Astrocyte (in vitro differentiated cells and primary cell): ENCODE results near the gene RAB36. TPM values are rescaled to one million over a fixed set of nuclear protein-coding genes. Genes with fewer than 3 reads are reported as not detected.

Experiments used
- DNase-seq: peaks from one replicate; pipeline ENCODE4 v3.0.0-alpha.2; 2010; ENCODE audit warnings: low read depth
- FAIRE-seq: peaks from 2 replicates; lab custom pipeline; 2011; peaks lifted over from hg19 to GRCh38; lab: Jason Lieb, UNC
- H2AFZ ChIP-seq: 2 replicates; pipeline ENCODE4 v1.6.0; 2012; ENCODE audit warnings: low read depth, low read length, inconsistent platforms
- H3K27ac ChIP-seq: 2 replicates; pipeline ENCODE4 v1.5.1; 2011; ENCODE audit warnings: low read depth, low read length, inconsistent platforms
- H3K27me3 ChIP-seq: 2 replicates; pipeline ENCODE4 v1.6.0; 2011; ENCODE audit warnings: low read length, inconsistent platforms; ENCODE audit not compliant: insufficient read depth
- H3K36me3 ChIP-seq: 2 replicates; pipeline ENCODE4 v1.5.1; 2011; ENCODE audit warnings: low read length, inconsistent platforms; ENCODE audit not compliant: insufficient read depth
- H3K4me1 ChIP-seq: 2 replicates; pipeline ENCODE4 v1.5.1; 2011; ENCODE audit warnings: low read length, inconsistent platforms; ENCODE audit not compliant: insufficient read depth
- H3K4me2 ChIP-seq: 2 replicates; pipeline ENCODE4 v1.6.0; 2012; ENCODE audit warnings: low read length, inconsistent platforms
- H3K4me3 ChIP-seq: 2 replicates; pipeline ENCODE4 v1.5.1; 2011; ENCODE audit warnings: low read depth, mild to moderate bottlenecking, low read length, inconsistent platforms; ENCODE audit not compliant: insufficient read depth
- H3K79me2 ChIP-seq: 2 replicates; pipeline ENCODE4 v1.6.0; 2012; ENCODE audit warnings: mild to moderate bottlenecking, low read length, inconsistent platforms; ENCODE audit not compliant: insufficient read depth
- H3K9ac ChIP-seq: 2 replicates; pipeline ENCODE4 v1.6.0; 2012; ENCODE audit warnings: mild to moderate bottlenecking, low read length, inconsistent platforms
- H3K9me3 ChIP-seq: 2 replicates; pipeline ENCODE4 v1.5.1; 2012; ENCODE audit warnings: low read depth, mild to moderate bottlenecking, low read length, inconsistent platforms; ENCODE audit not compliant: insufficient read depth
- H4K20me1 ChIP-seq: 2 replicates; pipeline ENCODE4 v1.6.0; 2012; ENCODE audit warnings: low read length, inconsistent platforms; ENCODE audit not compliant: insufficient read depth
- H3K27ac Mint-ChIP-seq: one replicate; pipeline ENCODE4 v1.8.0; 2021; ENCODE audit warnings: mild to moderate bottlenecking, mixed read lengths; ENCODE audit not compliant: unreplicated experiment
- H3K27me3 Mint-ChIP-seq: one replicate; pipeline ENCODE4 v1.8.0; 2021; ENCODE audit warnings: low read depth, mixed read lengths; ENCODE audit not compliant: unreplicated experiment
- H3K36me3 Mint-ChIP-seq: one replicate; pipeline ENCODE4 v1.8.0; 2021; ENCODE audit warnings: low read depth, mixed read lengths; ENCODE audit not compliant: unreplicated experiment
- H3K4me1 Mint-ChIP-seq: one replicate; pipeline ENCODE4 v1.8.0; 2021; ENCODE audit warnings: low read depth, mixed read lengths; ENCODE audit not compliant: unreplicated experiment
- H3K4me3 Mint-ChIP-seq: one replicate; pipeline ENCODE4 v1.8.0; 2021; ENCODE audit warnings: mild to moderate bottlenecking, moderate library complexity, mixed read lengths; ENCODE audit not compliant: unreplicated experiment
- H3K9me3 Mint-ChIP-seq: one replicate; pipeline ENCODE4 v1.8.0; 2021; ENCODE audit warnings: mild to moderate bottlenecking, mixed read lengths; ENCODE audit not compliant: unreplicated experiment
- EZH2 ChIP-seq: IDR thresholded peaks from 2 replicates; pipeline ENCODE4 v1.6.1; 2012; ENCODE audit warnings: mild to moderate bottlenecking, low read length, inconsistent platforms; ENCODE audit not compliant: insufficient read depth
- total RNA-seq: library from RNA; stranded (reverse); gene quantifications from 2 replicates; pipeline ENCODE4 v1.2.1, GENCODE V29; 2021
- TF ChIP-seq, protein P1 (sequence below): IDR thresholded peaks from 2 replicates; pipeline ENCODE4 v1.5.1; 2011; ENCODE audit warnings: low read depth, mild to moderate bottlenecking, inconsistent platforms, low read length, moderate library complexity; ENCODE audit not compliant: insufficient read depth

The RAB36 gene
- total RNA-seq, 1 donor from 2014 or later, result 5.2 TPM

DNA sequence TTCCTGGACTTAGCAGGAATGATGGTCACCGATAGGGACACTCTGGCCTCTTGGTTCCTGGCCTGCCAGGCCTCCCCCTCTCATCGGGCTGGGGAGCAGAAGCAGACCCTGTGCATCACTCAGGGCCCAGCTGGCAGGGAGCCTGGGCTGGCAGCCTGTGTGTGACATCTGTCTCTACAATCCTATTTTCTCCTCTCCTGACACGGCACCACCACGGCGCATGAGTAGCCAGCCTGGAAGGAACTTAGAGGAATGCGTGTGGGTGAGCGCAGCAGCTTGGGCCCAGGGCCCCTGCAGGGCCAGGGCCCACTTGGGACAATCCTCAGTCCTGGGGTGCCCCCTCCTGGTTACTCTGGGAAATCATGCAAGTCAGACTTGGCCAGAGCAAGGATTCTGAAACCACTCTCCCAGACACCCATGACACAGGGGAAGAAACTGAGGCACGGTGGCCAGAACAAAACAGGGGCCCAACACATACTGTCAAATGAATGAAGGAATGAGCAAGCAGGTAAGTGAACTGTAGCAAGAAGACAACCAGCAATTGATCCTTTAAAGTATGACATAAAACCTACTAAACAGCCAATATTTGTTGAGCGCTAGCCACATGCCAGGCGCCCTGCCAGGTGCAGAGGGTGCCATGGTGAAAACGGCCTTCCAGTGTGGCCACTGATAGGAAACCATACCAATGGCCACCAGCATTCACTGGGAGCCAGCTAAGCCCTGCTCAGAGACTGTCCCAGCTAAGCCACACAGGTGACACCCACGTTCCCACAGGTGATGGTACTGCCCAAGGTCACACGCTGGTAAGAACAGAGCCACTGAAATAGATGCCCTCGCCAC, 16.8 kb upstream of the RAB36 start:
- Histone ChIP-seq H3K27me3 (no peaks in the 10 kb centered on the region), H3K4me1 (no peaks in the 10 kb centered on the region), H3K36me3 (no peaks in the 10 kb centered on the region), H4K20me1 (no peaks in the 10 kb centered on the region), H3K9ac (no peak overlapping the region), H2AFZ (peak overlapping the region; percentile 22), H3K27ac (no peak overlapping the region), H3K79me2 (no peaks in the 10 kb centered on the region), H3K4me2 (no peak overlapping the region), H3K4me3 (no peak overlapping the region), H3K9me3 (no peaks in the 10 kb centered on the region)
- Mint-ChIP-seq H3K4me1 (no peaks in the 10 kb centered on the region), H3K4me3 (no peak overlapping the region), H3K27me3 (peaks cover 60% of the 10 kb centered on the region), H3K36me3 (no peaks in the 10 kb centered on the region), H3K27ac (no peak overlapping the region), H3K9me3 (no peaks in the 10 kb centered on the region)
- no peak for FAIRE-seq
- DNase-seq, result peak; percentile 63
- no peak for TF ChIP-seq EZH2
- TF ChIP-seq, protein P1, sequence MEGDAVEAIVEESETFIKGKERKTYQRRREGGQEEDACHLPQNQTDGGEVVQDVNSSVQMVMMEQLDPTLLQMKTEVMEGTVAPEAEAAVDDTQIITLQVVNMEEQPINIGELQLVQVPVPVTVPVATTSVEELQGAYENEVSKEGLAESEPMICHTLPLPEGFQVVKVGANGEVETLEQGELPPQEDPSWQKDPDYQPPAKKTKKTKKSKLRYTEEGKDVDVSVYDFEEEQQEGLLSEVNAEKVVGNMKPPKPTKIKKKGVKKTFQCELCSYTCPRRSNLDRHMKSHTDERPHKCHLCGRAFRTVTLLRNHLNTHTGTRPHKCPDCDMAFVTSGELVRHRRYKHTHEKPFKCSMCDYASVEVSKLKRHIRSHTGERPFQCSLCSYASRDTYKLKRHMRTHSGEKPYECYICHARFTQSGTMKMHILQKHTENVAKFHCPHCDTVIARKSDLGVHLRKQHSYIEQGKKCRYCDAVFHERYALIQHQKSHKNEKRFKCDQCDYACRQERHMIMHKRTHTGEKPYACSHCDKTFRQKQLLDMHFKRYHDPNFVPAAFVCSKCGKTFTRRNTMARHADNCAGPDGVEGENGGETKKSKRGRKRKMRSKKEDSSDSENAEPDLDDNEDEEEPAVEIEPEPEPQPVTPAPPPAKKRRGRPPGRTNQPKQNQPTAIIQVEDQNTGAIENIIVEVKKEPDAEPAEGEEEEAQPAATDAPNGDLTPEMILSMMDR, result peak; percentile 65

DNA sequence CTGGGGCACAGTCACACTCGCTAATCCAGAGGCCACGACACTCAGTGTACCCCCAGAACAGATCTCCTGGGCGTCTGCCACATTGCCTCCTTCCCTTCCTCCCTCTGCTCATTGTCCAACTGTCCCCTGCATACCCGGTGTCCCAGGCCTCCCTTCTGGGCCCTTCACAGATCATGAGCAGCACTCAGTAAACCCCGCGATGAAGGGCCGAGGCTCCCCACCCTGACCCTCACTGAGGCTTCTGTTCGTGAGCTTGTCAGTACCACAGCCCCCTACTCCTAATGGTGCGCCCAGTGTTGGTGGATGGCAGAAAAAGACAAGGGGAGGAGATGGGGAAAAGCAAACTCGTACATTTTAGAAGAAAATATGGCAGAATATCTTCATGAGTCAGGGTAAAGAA, 16.1 kb upstream of the RAB36 start:
- Histone ChIP-seq H4K20me1 (no peaks in the 10 kb centered on the region), H3K27ac (no peak overlapping the region), H3K4me2 (no peak overlapping the region), H3K4me3 (no peak overlapping the region), H3K9me3 (no peaks in the 10 kb centered on the region), H3K4me1 (no peaks in the 10 kb centered on the region), H3K9ac (no peak overlapping the region), H3K79me2 (no peaks in the 10 kb centered on the region), H3K36me3 (no peaks in the 10 kb centered on the region), H3K27me3 (peaks cover 4% of the 10 kb centered on the region), H2AFZ (no peak overlapping the region)
- TF ChIP-seq, protein P1, result no peak
- no peak for TF ChIP-seq EZH2
- peaks cover 58% of the 10 kb centered on the region for H3K27me3 Mint-ChIP-seq
- H3K9me3 Mint-ChIP-seq, result no peaks in the 10 kb centered on the region
- H3K4me1 Mint-ChIP-seq, result no peaks in the 10 kb centered on the region
- no peaks in the 10 kb centered on the region for H3K36me3 Mint-ChIP-seq
- no peak overlapping the region for H3K27ac Mint-ChIP-seq
- no peak for DNase-seq
- no peak for FAIRE-seq
- no peak overlapping the region for H3K4me3 Mint-ChIP-seq

DNA sequence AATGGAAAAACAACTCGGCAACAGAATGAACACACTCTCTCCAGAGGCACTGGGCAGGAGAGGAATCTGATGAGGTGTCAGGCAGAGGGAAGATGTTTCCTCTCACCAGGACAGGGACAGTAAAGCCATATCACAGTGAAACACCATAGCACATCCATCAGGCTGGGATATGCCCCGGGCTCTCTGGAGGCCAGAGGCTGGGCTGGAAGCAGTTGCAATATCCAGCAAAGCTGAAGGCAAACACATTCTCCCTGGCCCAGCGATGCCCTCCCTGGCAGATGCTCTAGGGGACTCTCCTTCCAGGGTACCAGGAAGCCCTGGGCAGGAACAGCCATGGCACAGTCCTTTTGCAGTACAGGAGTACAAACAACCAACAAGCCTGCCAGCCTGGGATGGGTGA, 14.6 kb upstream of the RAB36 start:
- Histone ChIP-seq H3K9me3 (no peaks in the 10 kb centered on the region), H3K4me2 (no peak overlapping the region), H3K27ac (no peak overlapping the region), H3K4me1 (no peaks in the 10 kb centered on the region), H3K9ac (no peak overlapping the region), H2AFZ (no peak overlapping the region), H4K20me1 (no peaks in the 10 kb centered on the region), H3K36me3 (no peaks in the 10 kb centered on the region), H3K79me2 (no peaks in the 10 kb centered on the region), H3K4me3 (no peak overlapping the region), H3K27me3 (peaks cover 4% of the 10 kb centered on the region)
- DNase-seq (no peak), FAIRE-seq (no peak)
- Mint-ChIP-seq H3K27ac (no peak overlapping the region), H3K27me3 (peaks cover 48% of the 10 kb centered on the region), H3K36me3 (no peaks in the 10 kb centered on the region), H3K4me1 (no peaks in the 10 kb centered on the region), H3K4me3 (no peak overlapping the region), H3K9me3 (no peaks in the 10 kb centered on the region)
- TF ChIP-seq, protein P1, result no peak
- TF ChIP-seq EZH2, result no peak
